ENCODE results near the gene PLEKHA4.

PLEKHA4 gene

GRCh38 chr19:48815870-48816501 is 52.4 kb downstream of the PLEKHA4 start:
- TF ChIP-seq, protein P1, sequence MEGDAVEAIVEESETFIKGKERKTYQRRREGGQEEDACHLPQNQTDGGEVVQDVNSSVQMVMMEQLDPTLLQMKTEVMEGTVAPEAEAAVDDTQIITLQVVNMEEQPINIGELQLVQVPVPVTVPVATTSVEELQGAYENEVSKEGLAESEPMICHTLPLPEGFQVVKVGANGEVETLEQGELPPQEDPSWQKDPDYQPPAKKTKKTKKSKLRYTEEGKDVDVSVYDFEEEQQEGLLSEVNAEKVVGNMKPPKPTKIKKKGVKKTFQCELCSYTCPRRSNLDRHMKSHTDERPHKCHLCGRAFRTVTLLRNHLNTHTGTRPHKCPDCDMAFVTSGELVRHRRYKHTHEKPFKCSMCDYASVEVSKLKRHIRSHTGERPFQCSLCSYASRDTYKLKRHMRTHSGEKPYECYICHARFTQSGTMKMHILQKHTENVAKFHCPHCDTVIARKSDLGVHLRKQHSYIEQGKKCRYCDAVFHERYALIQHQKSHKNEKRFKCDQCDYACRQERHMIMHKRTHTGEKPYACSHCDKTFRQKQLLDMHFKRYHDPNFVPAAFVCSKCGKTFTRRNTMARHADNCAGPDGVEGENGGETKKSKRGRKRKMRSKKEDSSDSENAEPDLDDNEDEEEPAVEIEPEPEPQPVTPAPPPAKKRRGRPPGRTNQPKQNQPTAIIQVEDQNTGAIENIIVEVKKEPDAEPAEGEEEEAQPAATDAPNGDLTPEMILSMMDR (IDR thresholded peaks at IDR 0.05) = no peak

DNA sequence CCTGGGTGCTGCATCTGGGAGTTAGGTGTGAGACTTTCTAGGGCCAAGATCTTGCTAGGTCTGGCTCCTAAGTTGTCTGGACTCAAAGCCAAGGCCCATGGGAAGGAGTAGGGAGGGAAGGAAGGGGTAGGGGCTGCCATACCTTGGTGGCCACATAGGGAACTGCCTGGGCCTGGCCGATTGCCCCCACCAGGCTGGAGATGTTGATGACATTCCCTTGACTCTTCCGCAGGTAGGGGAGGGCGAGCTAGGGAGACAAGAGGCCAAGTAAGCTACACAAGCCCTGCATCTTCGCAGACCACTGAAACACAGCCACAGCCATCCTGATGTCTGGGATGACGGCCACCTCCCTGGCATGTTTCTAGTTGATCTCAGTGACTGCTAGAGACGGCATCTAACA is 53.5 kb downstream of the PLEKHA4 start:
- TF ChIP-seq, protein P1 (IDR thresholded peaks at IDR 0.05) = no peak

DNA sequence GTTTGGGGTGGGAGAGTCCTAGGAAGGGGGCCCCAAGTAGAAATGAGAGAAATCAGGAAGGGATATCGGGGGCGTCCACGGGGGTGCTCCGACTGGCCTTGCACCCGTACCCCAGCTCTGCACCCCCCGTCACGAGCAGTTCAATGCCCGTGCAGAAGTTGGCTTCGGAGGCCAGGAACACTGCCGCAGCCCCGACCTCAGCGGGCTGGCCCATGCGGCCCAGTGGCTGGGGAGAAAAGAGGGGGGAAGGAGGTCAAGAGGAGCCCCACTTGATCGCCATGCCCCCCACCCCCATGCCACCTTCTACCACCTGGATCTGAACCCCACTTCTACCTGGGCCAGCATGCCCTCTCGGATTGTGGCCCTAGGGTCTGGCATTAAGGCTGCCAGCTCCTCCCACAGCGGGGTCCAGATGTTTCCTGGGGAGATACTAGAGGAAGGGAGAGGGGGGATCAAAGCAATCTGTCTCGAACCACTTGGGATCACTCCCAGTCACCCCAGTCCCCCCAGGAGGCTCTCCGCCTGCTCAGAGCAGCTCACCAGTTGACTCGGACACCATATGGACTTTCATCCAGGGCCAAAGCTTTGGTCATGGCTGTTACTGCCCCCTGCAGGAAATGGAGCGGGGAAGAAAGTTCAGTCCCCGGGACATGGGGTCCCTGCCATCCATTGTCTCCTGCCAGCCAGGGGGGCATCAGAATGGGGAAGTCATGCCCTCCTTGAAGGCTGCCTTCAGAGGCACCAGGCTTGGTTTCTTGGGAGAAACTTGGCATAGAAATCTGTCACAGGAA is 55.1 kb downstream of the PLEKHA4 start:
- TF ChIP-seq, protein P1 (IDR thresholded peaks at IDR 0.05) = no peak

- TF ChIP-seq, protein P1 (IDR thresholded peaks at IDR 0.05) = no peak
Measured at GRCh38 chr19:48812094-48812929, 56.1 kb downstream of the PLEKHA4 start.

- TF ChIP-seq, protein P1 (IDR thresholded peaks at IDR 0.05) = no peak
Measured at GRCh38 chr19:48810151-48810550, 58.3 kb downstream of the PLEKHA4 start.

DNA sequence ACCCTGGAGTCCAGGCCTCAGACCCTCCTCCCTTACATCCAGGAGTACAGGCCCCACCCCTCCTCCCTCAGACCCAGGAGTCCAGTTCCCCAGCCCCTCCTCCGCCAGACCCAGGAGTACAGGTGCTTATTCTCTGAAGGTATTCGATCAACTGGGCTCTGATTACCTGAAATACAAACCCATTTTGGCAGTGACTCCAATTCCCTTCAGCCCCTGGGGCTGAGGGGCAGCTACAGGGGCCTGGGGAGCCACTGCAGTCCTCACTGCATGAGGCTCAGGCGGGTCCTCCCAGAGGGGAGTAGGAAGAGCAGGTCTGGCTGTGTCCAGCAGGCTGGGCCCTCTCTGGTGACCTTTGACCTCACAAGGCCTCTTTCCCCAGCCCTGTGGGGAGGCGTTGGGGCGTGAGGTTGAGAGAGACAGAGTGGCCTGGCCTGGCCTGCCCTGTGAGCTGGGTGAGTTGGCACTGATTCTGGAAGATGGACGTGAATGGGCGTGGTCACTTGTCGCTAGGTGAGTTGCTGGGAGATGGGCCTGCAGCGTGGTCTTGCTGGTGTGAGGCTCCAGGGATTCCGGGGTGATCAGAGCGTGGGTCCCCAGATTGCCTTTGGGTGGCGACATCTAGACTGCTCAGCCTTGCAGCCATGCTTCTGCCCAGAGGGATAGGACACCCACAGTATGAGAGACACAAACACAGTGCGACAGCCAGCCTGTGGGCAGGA is 60.7 kb downstream of the PLEKHA4 start:
- TF ChIP-seq, protein P1 (IDR thresholded peaks at IDR 0.05) = no peak

Data from LNCAP (cell line).